ENCODE data around the gene TLE2.

Gene TLE2

GRCh38 chr19:3036119-3036976 is 7.3 kb upstream of the TLE2 start:
- peak; percentile 71 for DNase-seq

- DNase-seq: peak; percentile 91
These were observed 6.5 kb upstream of the TLE2 start for GRCh38 chr19:3035542-3036118.

- peak; percentile 17 for DNase-seq
These were observed 5.8 kb upstream of the TLE2 start for GRCh38 chr19:3034656-3035541.

GRCh38 chr19:3034406-3034655 is 5.3 kb upstream of the TLE2 start:
- DNase-seq: no peak

- no peak for DNase-seq
These were observed 4.7 kb upstream of the TLE2 start for GRCh38 chr19:3033595-3034405.

GRCh38 chr19:3031607-3031867 is 2.5 kb upstream of the TLE2 start:
- no peak for DNase-seq

- DNase-seq: no peak
These were observed 595 bp downstream of the TLE2 start for GRCh38 chr19:3028305-3029064.

GRCh38 chr19:3027981-3028304 is 1.1 kb downstream of the TLE2 start:
- DNase-seq: no peak

- no peak for DNase-seq
These were observed 1.8 kb downstream of the TLE2 start for GRCh38 chr19:3027292-3027691.

- no peak for DNase-seq
These were observed 2.3 kb downstream of the TLE2 start for GRCh38 chr19:3026768-3027167.

- DNase-seq: no peak
These were observed 3.6 kb downstream of the TLE2 start for GRCh38 chr19:3025549-3025886.

- no peak for DNase-seq
These were observed 4.1 kb downstream of the TLE2 start for GRCh38 chr19:3024870-3025548.

GRCh38 chr19:3024509-3024869 is 4.6 kb downstream of the TLE2 start:
- DNase-seq: no peak

GRCh38 chr19:3020321-3020960 is 8.6 kb downstream of the TLE2 start:
- no peak for DNase-seq

GRCh38 chr19:3019211-3019854 is 9.7 kb downstream of the TLE2 start:
- no peak for DNase-seq

GRCh38 chr19:3017923-3018322 is 11.2 kb downstream of the TLE2 start:
- no peak for DNase-seq

GRCh38 chr19:3015126-3016057 is 13.7 kb downstream of the TLE2 start:
- DNase-seq: no peak

GRCh38 chr19:3014135-3014534 is 14.9 kb downstream of the TLE2 start:
- no peak for DNase-seq

GRCh38 chr19:3013263-3013725 is 15.8 kb downstream of the TLE2 start:
- no peak for DNase-seq
